ENCODE data around the gene NFKBIE. TPM values are rescaled to one million over a fixed set of nuclear protein-coding genes. Genes with fewer than 3 reads are reported as not detected.
A peak's percentile ranks its signal among the peaks of the same experiment; 100 is the strongest.

NFKBIE gene
- total and polyA plus RNA-seq, 9 of the 15 experiments (the other 6 are each of a cell fraction or from before 2014, with no cell fraction given) = 2.1 to 16.4 (median 11.7) TPM

DNA sequence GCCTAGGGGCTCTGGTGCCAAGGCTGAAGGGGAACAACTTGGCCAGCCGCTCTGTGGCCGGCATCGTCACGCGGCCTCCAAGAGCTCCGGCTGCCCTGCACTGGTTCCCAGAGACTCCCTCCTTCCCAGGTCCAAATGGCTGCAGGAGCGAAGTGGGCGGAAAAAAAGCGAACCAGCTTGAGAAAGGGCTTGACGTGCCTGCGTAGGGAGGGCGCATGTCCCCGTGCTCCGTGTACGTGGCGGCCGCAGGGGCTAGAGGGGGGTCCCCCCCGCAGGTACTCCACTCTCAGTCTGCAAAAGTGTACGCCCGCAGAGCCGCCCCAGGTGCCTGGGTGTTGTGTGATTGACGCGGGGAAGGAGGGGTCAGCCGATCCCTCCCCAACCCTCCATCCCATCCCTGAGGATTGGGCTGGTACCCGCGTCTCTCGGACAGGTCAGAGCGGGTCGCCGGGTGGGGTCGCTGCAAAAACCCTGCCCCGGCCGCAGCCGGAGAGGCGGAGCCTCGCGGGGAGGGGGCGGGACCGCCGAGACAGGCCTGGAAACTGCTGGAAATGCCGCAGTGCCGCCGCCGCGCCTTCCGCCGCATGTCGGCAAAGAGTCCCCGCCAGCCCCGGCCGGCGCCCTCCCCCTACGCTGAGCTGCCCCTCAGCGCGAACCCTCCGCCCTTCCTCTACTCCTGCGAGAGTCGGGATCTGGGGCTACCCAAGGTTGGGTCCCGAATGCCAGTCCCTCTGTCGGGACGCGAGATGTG, 19.3 kb downstream of the NFKBIE start (continued):
- TF ChIP-seq, protein P1, sequence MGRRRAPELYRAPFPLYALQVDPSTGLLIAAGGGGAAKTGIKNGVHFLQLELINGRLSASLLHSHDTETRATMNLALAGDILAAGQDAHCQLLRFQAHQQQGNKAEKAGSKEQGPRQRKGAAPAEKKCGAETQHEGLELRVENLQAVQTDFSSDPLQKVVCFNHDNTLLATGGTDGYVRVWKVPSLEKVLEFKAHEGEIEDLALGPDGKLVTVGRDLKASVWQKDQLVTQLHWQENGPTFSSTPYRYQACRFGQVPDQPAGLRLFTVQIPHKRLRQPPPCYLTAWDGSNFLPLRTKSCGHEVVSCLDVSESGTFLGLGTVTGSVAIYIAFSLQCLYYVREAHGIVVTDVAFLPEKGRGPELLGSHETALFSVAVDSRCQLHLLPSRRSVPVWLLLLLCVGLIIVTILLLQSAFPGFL (CRISPR knock-in tag; IDR thresholded peaks at IDR 0.05) = no peak
- no peak for TF ChIP-seq KDM5B (IDR thresholded peaks at IDR 0.05; ENCODE audit: insufficient replicate concordance, low read depth, low read length)
- TF ChIP-seq KAT2B (IDR thresholded peaks at IDR 0.05; ENCODE audit: low read depth, low read length) = no peak
- TF ChIP-seq ARHGAP35 (IDR thresholded peaks at IDR 0.05; ENCODE audit: partially characterized antibody) = no peak
- TF ChIP-seq, protein P2, sequence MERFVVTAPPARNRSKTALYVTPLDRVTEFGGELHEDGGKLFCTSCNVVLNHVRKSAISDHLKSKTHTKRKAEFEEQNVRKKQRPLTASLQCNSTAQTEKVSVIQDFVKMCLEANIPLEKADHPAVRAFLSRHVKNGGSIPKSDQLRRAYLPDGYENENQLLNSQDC (CRISPR knock-in tag; IDR thresholded peaks at IDR 0.05) = peak; percentile 61; the same call in 1 of the 2 replicates
- no peak for TF ChIP-seq ZNF165 (CRISPR knock-in tag; IDR thresholded peaks at IDR 0.05; ENCODE audit: borderline replicate concordance)
- peak; percentile 69 to 85 for TF ChIP-seq MAZ (CRISPR knock-in tag; conservative IDR thresholded peaks at IDR 0.05 in 1 of 2, IDR thresholded peaks at IDR 0.05 in 1 of 2)
- no peak for TF ChIP-seq ZNF778 (CRISPR knock-in tag; IDR thresholded peaks at IDR 0.05)
- TF ChIP-seq, protein P3, sequence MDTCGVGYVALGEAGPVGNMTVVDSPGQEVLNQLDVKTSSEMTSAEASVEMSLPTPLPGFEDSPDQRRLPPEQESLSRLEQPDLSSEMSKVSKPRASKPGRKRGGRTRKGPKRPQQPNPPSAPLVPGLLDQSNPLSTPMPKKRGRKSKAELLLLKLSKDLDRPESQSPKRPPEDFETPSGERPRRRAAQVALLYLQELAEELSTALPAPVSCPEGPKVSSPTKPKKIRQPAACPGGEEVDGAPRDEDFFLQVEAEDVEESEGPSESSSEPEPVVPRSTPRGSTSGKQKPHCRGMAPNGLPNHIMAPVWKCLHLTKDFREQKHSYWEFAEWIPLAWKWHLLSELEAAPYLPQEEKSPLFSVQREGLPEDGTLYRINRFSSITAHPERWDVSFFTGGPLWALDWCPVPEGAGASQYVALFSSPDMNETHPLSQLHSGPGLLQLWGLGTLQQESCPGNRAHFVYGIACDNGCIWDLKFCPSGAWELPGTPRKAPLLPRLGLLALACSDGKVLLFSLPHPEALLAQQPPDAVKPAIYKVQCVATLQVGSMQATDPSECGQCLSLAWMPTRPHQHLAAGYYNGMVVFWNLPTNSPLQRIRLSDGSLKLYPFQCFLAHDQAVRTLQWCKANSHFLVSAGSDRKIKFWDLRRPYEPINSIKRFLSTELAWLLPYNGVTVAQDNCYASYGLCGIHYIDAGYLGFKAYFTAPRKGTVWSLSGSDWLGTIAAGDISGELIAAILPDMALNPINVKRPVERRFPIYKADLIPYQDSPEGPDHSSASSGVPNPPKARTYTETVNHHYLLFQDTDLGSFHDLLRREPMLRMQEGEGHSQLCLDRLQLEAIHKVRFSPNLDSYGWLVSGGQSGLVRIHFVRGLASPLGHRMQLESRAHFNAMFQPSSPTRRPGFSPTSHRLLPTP (IDR thresholded peaks at IDR 0.05; ENCODE audit: borderline replicate concordance, extremely low read depth, insufficient read length) = no peak
- TF ChIP-seq, protein P4, sequence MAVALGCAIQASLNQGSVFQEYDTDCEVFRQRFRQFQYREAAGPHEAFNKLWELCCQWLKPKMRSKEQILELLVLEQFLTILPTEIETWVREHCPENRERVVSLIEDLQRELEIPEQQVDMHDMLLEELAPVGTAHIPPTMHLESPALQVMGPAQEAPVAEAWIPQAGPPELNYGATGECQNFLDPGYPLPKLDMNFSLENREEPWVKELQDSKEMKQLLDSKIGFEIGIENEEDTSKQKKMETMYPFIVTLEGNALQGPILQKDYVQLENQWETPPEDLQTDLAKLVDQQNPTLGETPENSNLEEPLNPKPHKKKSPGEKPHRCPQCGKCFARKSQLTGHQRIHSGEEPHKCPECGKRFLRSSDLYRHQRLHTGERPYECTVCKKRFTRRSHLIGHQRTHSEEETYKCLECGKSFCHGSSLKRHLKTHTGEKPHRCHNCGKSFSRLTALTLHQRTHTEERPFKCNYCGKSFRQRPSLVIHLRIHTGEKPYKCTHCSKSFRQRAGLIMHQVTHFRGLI (CRISPR knock-in tag; IDR thresholded peaks at IDR 0.05) = no peak
- no peak for TF ChIP-seq HNRNPK (IDR thresholded peaks at IDR 0.05; ENCODE audit: low read depth, low read length, poor library complexity, severe bottlenecking)
- TF ChIP-seq ZZZ3 (IDR thresholded peaks at IDR 0.05) = no peak
- no peak for TF ChIP-seq KHSRP (IDR thresholded peaks at IDR 0.05)
- no peak; the same call in none of the 2 replicates for TF ChIP-seq DPF2 (IDR thresholded peaks at IDR 0.05)
- no peak for TF ChIP-seq TAF15 (IDR thresholded peaks at IDR 0.05; ENCODE audit: low read depth, low read length)
- no peak for TF ChIP-seq ZKSCAN8 (CRISPR knock-in tag; IDR thresholded peaks at IDR 0.05)
- TF ChIP-seq, protein P5, sequence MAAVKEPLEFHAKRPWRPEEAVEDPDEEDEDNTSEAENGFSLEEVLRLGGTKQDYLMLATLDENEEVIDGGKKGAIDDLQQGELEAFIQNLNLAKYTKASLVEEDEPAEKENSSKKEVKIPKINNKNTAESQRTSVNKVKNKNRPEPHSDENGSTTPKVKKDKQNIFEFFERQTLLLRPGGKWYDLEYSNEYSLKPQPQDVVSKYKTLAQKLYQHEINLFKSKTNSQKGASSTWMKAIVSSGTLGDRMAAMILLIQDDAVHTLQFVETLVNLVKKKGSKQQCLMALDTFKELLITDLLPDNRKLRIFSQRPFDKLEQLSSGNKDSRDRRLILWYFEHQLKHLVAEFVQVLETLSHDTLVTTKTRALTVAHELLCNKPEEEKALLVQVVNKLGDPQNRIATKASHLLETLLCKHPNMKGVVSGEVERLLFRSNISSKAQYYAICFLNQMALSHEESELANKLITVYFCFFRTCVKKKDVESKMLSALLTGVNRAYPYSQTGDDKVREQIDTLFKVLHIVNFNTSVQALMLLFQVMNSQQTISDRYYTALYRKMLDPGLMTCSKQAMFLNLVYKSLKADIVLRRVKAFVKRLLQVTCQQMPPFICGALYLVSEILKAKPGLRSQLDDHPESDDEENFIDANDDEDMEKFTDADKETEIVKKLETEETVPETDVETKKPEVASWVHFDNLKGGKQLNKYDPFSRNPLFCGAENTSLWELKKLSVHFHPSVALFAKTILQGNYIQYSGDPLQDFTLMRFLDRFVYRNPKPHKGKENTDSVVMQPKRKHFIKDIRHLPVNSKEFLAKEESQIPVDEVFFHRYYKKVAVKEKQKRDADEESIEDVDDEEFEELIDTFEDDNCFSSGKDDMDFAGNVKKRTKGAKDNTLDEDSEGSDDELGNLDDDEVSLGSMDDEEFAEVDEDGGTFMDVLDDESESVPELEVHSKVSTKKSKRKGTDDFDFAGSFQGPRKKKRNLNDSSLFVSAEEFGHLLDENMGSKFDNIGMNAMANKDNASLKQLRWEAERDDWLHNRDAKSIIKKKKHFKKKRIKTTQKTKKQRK (IDR thresholded peaks at IDR 0.05; ENCODE audit: borderline replicate concordance, low read depth, low read length) = no peak
- TF ChIP-seq EP400 (IDR thresholded peaks at IDR 0.05) = no peak
